Right atrium auricular region (tissue), 2 donors: ENCODE results near the gene CAND2. TPM values are rescaled to one million over a fixed set of nuclear protein-coding genes. Genes with fewer than 3 reads are reported as not detected.
A peak's percentile ranks its signal among the peaks of the same experiment; 100 is the strongest.
"Not testable (repeated sequence)": the region's sequence is repeated elsewhere in the genome, so short reads cannot be mapped to it uniquely, and the experiment has no call there.

Experiments
- DNase-seq: peaks from one replicate; pipeline ENCODE4 v3.0.0-alpha.2; 2019; ENCODE audit warnings: low spot score
- H3K27ac ChIP-seq, 2 donors: fragments of 200-600 bp; sonication (generic); 1 replicate in 1 of 2; 2 replicates in 1 of 2; pipeline ENCODE4 v1.5.1; 2016 to 2019
- H3K27me3 ChIP-seq, 2 donors: fragments of 200-600 bp; sonication (generic); one replicate each; pipeline versions ENCODE4 v1.5.1 to v1.6.0; 2017 to 2019
- H3K36me3 ChIP-seq: fragments of 200-600 bp; sonication (generic); one replicate; pipeline ENCODE4 v1.5.1; 2016
- H3K4me1 ChIP-seq, 2 donors: fragments of 200-600 bp; sonication (generic); one replicate each; pipeline versions ENCODE4 v1.5.1 to v1.6.0; 2017 to 2019
- H3K4me3 ChIP-seq, 2 donors: fragments of 200-600 bp; sonication (generic); 1 replicate in 1 of 2; 2 replicates in 1 of 2; pipeline ENCODE4 v1.5.1; 2017 to 2019; ENCODE audit warnings: mild to moderate bottlenecking in 1 of 2, moderate library complexity in 1 of 2
- H3K9me3 ChIP-seq, 2 donors: fragments of 200-600 bp; sonication (generic); one replicate each; pipeline ENCODE4 v1.5.1; 2019
- total RNA-seq, 2 donors: library from RNA; depleted of rRNA; stranded (reverse); fragments of >200 nt; gene quantifications; one replicate each; pipeline ENCODE4 v1.1.0, GENCODE V29; 2016
- TF ChIP-seq, protein P1 (sequence below), 2 donors: fragments of 200-600 bp; sonication (generic); IDR thresholded peaks; one replicate each; pipeline ENCODE4 v1.5.1; 2019; ENCODE audit warnings: antibody characterized with exemption in 2 of 2

The CAND2 gene
- total RNA-seq, 2 donors from 2014 or later = 45.2 to 77.4 TPM

DNA sequence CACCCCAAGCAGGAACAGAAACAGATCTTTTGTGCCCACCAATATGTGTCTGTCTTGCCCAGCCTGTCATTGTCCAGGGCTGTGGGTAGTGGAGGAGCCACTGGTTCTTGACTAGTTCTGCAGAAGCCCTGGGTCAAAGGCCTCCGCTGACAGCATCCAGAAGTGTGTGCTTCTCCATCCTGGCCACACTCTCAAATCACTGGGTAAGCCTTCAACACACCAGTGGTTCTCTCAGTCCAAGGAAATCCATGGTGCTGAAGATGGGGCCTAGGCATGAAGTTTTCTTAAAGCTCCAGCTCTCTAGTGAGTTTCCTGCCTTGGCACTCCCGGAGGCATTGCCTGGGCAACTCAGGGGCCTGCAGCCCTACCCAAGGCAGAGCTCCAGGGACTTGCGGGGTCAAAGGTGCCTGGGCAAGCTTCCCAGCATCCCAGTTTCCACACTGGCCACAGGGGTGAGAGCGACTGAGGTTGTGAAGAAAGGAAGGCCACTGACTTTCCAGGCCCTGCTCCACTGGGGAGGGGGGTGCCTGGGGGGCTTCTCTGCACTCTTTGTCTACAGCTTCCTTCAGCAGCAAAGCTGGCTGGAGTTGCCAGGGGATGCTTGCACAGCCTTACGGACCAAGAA is 82.8 kb downstream of the CAND2 start:
- H3K27me3 ChIP-seq = no peaks in the 10 kb centered on the region
- no peak for DNase-seq
- H3K36me3 ChIP-seq = no peaks in the 10 kb centered on the region
- H3K4me1 ChIP-seq = peaks cover 0 to 17% of the 10 kb centered on the region in 2 donors
- no peak overlapping the region for H3K4me3 ChIP-seq
- no peaks in the 10 kb centered on the region for H3K9me3 ChIP-seq
- TF ChIP-seq, protein P1, sequence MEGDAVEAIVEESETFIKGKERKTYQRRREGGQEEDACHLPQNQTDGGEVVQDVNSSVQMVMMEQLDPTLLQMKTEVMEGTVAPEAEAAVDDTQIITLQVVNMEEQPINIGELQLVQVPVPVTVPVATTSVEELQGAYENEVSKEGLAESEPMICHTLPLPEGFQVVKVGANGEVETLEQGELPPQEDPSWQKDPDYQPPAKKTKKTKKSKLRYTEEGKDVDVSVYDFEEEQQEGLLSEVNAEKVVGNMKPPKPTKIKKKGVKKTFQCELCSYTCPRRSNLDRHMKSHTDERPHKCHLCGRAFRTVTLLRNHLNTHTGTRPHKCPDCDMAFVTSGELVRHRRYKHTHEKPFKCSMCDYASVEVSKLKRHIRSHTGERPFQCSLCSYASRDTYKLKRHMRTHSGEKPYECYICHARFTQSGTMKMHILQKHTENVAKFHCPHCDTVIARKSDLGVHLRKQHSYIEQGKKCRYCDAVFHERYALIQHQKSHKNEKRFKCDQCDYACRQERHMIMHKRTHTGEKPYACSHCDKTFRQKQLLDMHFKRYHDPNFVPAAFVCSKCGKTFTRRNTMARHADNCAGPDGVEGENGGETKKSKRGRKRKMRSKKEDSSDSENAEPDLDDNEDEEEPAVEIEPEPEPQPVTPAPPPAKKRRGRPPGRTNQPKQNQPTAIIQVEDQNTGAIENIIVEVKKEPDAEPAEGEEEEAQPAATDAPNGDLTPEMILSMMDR (IDR thresholded peaks at IDR 0.05) = no peak
- no peak overlapping the region for H3K27ac ChIP-seq

DNA sequence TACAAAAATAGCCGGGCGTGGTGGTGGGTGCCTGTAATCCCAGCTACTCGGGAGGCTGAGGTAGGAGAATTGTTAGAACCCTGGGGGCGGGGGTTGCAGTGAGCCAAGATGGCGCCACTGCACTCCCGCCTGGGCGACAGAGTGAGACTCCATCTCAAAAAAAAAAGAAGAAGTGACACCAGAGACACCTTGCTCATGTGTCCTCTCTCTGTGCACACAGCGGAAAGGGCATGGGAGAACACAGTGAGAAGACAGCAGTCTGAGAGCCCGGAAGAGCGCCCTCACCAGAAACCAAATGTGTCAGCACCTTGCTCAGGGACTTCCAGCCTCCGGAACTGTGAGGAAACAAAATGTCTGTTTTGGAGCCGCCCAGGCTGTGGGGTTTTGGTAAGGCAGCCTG is 85.4 kb downstream of the CAND2 start:
- not testable (repeated sequence) for H3K4me1 ChIP-seq, H3K9me3 ChIP-seq, DNase-seq, H3K27ac ChIP-seq, H3K36me3 ChIP-seq, H3K4me3 ChIP-seq, H3K27me3 ChIP-seq

DNA sequence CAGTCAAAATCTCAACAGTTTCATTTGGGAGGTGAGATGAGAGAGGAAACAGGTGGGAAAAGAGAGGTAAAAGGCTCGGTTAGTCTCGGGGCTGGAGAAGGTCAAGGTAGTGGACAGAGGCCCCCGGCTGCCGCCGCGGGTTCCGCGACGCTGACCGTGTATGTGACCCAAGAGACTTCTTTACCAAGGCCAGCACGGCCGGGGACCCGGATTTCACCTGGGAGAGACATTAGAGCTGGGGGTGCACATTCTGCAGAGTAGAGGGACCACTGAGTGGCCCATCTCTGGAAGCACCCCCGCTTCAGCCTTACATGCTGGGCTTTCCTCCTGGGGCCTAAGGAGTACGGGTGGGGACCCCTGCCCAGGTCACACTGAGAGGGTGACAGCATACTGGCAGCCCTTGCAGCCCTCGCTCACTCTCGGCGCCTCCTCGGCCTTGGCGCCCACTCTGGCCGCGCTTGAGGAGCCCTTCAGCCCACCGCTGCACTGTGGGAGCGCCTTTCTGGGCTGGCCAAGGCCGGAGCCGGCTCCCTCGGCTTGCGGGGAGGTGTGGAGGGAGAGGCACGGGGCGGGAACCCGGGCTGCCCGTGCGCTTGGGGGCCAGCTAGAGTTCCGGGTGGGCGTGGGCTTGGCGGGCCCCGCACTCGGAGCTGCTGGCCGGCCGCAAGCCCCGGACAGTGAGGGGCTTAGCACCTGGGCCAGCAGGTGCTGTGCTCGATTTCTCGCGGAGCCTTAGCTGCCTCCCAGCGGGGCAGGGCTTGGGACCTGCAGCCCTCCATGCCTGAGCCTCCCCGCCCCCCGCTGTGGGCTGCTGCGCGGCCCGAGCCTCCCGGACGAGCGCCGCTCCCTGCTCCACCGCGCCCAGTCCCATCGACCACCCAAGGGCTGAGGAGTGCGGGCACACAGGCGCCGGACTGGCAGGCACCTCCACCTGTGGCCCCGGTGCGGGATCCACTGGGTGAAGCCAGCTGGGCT is 86.1 kb downstream of the CAND2 start:
- Histone ChIP-seq H3K36me3 (no peaks in the 10 kb centered on the region), H3K27me3 (no peaks in the 10 kb centered on the region), H3K9me3 (no peaks in the 10 kb centered on the region), H3K4me1 (peaks cover 0 to 8% of the 10 kb centered on the region in 2 donors), H3K27ac (no peak overlapping the region), H3K4me3 (no peak overlapping the region)
- no peak for DNase-seq
- TF ChIP-seq, protein P1 (IDR thresholded peaks at IDR 0.05) = no peak

DNA sequence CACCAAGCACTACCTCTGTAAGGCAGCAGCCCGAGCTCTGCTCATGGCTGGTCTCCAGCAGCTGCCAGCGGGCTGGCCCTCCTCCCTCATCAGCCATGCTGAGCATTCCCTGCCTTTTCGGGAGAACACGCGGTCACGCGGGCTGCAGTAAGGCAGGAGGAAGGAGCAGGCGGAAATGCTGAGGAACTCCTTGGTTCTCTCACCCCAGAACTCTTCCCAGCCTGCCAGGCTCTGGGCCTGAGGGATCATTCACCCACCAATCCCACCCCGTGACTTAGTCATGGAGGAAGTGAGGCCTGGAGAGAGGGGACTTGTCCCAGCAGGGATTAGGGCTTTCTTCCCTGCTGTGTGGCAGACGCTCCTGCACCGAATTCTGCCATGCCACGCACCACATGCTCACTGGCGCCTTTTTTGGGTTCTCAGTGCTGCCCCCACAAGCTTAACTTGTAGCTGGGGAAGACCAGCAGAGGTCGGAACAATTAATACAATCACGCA is 87.8 kb downstream of the CAND2 start:
- Histone ChIP-seq H3K4me1 (peaks cover 0 to 8% of the 10 kb centered on the region in 2 donors), H3K9me3 (no peaks in the 10 kb centered on the region), H3K27me3 (no peaks in the 10 kb centered on the region), H3K27ac (peak overlapping the region; percentile 16 to 75), H3K36me3 (no peaks in the 10 kb centered on the region), H3K4me3 (no peak overlapping the region)
- TF ChIP-seq, protein P1 (IDR thresholded peaks at IDR 0.05) = no peak
- no peak for DNase-seq

Other genes starting within 250 kb of the CAND2 start
- 10 to 100 TPM; 24.7 to 30.5 TPM for gene MKRN2, start 239.6 kb upstream of the CAND2 start, total RNA-seq
- gene RAF1, start 132.6 kb upstream of the CAND2 start, total RNA-seq = 100 to 1,000 TPM; 140 to 178 TPM
- 1 to 10 TPM; 1.8 to 2.3 TPM for gene TMEM40, start 37.4 kb upstream of the CAND2 start, total RNA-seq
- 100 to 1,000 TPM; 626 to 829 TPM for gene RPL32, start 44.9 kb downstream of the CAND2 start, total RNA-seq